Psoas muscle (tissue), 8 donors: ENCODE results near the gene CHST6. TPM values are rescaled to one million over a fixed set of nuclear protein-coding genes. Genes with fewer than 3 reads are reported as not detected.
"Not testable (repeated sequence)": the region's sequence is repeated elsewhere in the genome, so short reads cannot be mapped to it uniquely, and the experiment has no call there.

Source experiments
- ATAC-seq, 4 donors: fragments of 200-7000 bp; cut with Tn5 transposase; one replicate each; pipeline ENCODE4 v1.9.1; 2020; ENCODE audit warnings: moderate library complexity in 3 of 4, mild to moderate bottlenecking in 2 of 4
- DNase-seq, 2 donors: peaks; one replicate each; pipeline ENCODE4 v3.0.0-alpha.2; 2020
- H3K27ac ChIP-seq: fragments of 200-600 bp; one replicate; pipeline ENCODE4 v1.8.0; 2022
- H3K27me3 ChIP-seq, 3 donors: fragments of 200-600 bp in 1 of 3; one replicate each; pipeline versions ENCODE4 v1.6.1 to v1.8.0; 2013 to 2022; ENCODE audit warnings: low read length in 2 of 3, mild to moderate bottlenecking in 2 of 3, moderate library complexity in 1 of 3; ENCODE audit not compliant: insufficient read depth in 3 of 3
- H3K36me3 ChIP-seq, 2 donors: fragments of 200-600 bp in 1 of 2; one replicate each; pipeline versions ENCODE4 v1.6.1 to v1.8.0; 2013 to 2022; ENCODE audit warnings: low read depth in 1 of 2, mild to moderate bottlenecking in 1 of 2, moderate library complexity in 1 of 2; ENCODE audit not compliant: insufficient read depth in 1 of 2
- H3K4me1 ChIP-seq: fragments of 200-600 bp; one replicate; pipeline ENCODE4 v1.8.0; 2022
- H3K4me3 ChIP-seq: fragments of 200-600 bp; one replicate; pipeline ENCODE4 v1.8.0; 2022; ENCODE audit warnings: mild to moderate bottlenecking
- H3K9me3 ChIP-seq: fragments of 200-600 bp; one replicate; pipeline ENCODE4 v1.8.0; 2022
- WGBS, 3 donors: extraction: QIAGEN DNeasy Blood & Tissue Kit; methylation state at CpG; one replicate each; pipeline versions ENCODE4 v1.1.6 to v1.1.7; 2013; 5-methylcytosine and 5-hydroxymethylcytosine counted together
- intact Hi-C, 2 donors: fragments of 100-400 bp; cut with DNase I; formaldehyde crosslinking; loops; one replicate each; pipeline versions ENCODE4 v1.11.0 to v1.14.2; 2022
- polyA plus RNA-seq, 3 donors: library from polyadenylated mRNA; stranded (reverse); fragments of 200-250 nt; gene quantifications; one replicate each; pipeline ENCODE4 v1.2.3, GENCODE V29; 2013
- total RNA-seq, 4 donors: library from RNA; stranded (reverse); fragmentation: NEBNext Ultra II Directional in 2 of 4; extraction: Animal tissue kit (Norgen Biotek cat#: 25700) in 2 of 4; gene quantifications; one replicate each; pipeline versions ENCODE4 v1.2.1 to v1.2.4, GENCODE V29; 2021 to 2023
- TF ChIP-seq, protein P1 (sequence below): fragments of 200-600 bp; IDR thresholded peaks from one replicate; pipeline ENCODE4 v1.8.0; 2022; ENCODE audit warnings: antibody characterized with exemption
- donor health status: healthy with polysubstance abuse.
- donor health status: DM: no; HTN: no; CAD: no; lungs with moderate emphysema.
- donor health status: Bipolar disorder and iron deficiency.
- donor health status: healthy.
- donor health status: DM: yes; HTN: yes; CAD: no.
- donor health status: DM: no; HTN: no; CAD: no.
- donor health status: DM: no; HTN: no; CAD: no.
- donor health status: DM: yes; HTN: yes; CAD: no.

The CHST6 gene
- total and polyA plus RNA-seq, 7 donors: 0.01 to 5.8 (median 0.15) TPM

DNA sequence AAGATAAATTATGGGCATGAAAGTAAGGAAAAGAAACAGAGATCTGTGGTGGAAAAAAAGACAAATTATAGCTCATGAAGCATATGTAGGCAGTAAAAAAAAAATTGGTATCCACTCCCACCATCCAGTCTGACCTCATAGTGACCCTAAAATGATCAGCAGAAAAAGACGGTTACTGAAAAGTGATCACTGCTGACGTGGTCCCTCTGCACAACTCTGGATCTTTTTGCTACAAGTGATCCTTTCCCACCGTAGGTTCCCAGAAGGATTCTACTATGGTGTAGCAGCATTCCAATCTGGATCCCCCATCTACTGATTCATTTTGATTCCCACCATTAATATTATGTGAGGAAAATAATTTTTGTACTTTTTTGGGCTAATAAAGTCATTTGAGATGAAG lies 10.9 kb upstream of the CHST6 start:
- Histone ChIP-seq H3K4me3 (no peak overlapping the region), H3K9me3 (no peaks in the 10 kb centered on the region), H3K4me1 (no peaks in the 10 kb centered on the region), H3K27ac (peak overlapping the region; percentile 12), H3K27me3 (no peaks in the 10 kb centered on the region), H3K36me3 (no peaks in the 10 kb centered on the region)
- no peak for ATAC-seq
- TF ChIP-seq, protein P1, sequence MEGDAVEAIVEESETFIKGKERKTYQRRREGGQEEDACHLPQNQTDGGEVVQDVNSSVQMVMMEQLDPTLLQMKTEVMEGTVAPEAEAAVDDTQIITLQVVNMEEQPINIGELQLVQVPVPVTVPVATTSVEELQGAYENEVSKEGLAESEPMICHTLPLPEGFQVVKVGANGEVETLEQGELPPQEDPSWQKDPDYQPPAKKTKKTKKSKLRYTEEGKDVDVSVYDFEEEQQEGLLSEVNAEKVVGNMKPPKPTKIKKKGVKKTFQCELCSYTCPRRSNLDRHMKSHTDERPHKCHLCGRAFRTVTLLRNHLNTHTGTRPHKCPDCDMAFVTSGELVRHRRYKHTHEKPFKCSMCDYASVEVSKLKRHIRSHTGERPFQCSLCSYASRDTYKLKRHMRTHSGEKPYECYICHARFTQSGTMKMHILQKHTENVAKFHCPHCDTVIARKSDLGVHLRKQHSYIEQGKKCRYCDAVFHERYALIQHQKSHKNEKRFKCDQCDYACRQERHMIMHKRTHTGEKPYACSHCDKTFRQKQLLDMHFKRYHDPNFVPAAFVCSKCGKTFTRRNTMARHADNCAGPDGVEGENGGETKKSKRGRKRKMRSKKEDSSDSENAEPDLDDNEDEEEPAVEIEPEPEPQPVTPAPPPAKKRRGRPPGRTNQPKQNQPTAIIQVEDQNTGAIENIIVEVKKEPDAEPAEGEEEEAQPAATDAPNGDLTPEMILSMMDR: no peak
- WGBS, 3 donors: 62 to 72% (median 66%) methylated on average over 3 of the region's 3 CpGs
- intact Hi-C loops: no loop called here
- DNase-seq: no peak

DNA sequence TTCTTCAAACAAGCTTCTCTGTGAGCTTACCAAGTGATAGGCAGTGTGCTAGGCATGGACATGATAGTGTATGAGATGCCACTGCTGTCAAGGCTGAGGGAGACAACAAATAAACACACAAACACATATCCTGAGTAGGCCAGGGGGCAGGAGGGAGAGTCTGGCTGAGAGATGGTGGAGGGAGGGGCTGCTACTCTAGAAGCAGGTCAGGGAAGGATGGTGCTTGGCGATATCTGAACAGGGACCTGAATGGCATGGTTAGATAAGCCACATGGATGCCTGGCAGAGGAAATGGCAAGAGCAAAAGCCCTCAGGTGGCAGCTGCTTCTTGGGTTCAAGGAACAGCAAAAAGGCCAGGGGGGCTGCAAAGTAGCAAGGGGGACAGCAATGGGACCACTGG lies 8.6 kb upstream of the CHST6 start:
- WGBS, 3 donors: 86 to 100% (median 100%) methylated on average over 1 of the region's 1 CpG
- no peak overlapping the region for H3K4me3 ChIP-seq
- TF ChIP-seq, protein P1: no peak
- no peaks in the 10 kb centered on the region for H3K27me3 ChIP-seq
- H3K4me1 ChIP-seq: no peaks in the 10 kb centered on the region
- no peak overlapping the region for H3K27ac ChIP-seq
- no peak for ATAC-seq
- intact Hi-C loops: no loop called here
- no peaks in the 10 kb centered on the region for H3K36me3 ChIP-seq
- no peaks in the 10 kb centered on the region for H3K9me3 ChIP-seq
- no peak for DNase-seq

DNA sequence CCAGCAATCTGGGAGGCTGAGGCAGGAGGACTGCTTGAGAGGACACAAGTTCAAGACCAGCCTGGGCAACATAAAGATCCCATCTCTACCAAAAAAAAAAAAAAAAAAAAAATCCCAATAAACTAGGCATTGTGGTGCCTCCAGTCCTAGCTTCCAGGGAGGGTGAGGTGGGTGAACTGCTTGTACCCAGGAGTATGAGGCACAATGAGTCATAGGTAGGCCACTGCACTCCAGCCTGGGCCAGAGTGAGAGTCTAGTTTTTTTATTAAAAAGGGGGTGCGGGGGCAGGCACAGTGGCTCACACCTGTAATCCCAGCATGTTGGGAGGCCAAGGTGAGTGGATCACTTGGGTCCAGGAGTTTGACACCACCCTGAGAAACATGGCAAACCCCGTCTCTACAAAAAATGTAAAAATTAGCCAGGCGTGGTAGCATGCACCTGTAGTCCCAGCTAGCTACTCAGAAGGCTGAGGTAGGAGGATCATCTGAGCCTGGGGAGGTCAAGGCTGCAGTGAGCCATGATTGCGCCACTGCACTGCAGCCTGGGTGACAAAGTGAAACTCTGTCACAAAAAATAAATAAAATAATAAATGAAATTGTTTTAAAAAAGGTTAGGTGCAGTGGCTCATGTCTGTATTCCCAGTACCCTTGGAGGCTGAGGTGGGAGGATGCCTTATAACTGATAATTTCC lies 7.8 kb upstream of the CHST6 start:
- Histone ChIP-seq H3K27me3 (no peaks in the 10 kb centered on the region), H3K9me3 (no peaks in the 10 kb centered on the region), H3K36me3 (no peaks in the 10 kb centered on the region), H3K27ac (no peak overlapping the region), H3K4me1 (no peaks in the 10 kb centered on the region), H3K4me3 (no peak overlapping the region)
- no peak for ATAC-seq
- no peak for DNase-seq
- intact Hi-C loops: no loop called here
- TF ChIP-seq, protein P1: no peak
- WGBS, 3 donors: 85 to 96% (median 94%) methylated on average over 4 of the region's 4 CpGs

DNA sequence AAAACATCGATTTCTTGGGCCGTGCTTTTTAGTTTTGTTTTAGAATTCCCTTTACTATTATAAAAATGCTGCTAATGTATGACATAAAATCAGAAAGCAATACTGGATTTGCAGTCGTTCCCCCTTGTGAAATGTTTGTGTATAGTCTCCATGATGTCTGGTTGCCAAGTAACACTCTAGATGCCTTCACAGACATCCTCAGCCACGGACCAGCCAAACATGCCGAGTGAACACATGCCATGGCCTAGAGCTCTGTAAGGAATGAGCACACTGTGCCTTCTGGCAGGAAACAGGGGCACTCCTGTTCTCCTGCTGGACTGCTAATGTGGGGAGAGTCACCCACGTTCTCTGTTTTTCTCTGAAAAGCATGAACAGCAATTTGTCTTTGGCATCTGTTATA lies 6.6 kb upstream of the CHST6 start:
- H3K36me3 ChIP-seq, intact Hi-C loops, DNase-seq: not testable (repeated sequence)

DNA sequence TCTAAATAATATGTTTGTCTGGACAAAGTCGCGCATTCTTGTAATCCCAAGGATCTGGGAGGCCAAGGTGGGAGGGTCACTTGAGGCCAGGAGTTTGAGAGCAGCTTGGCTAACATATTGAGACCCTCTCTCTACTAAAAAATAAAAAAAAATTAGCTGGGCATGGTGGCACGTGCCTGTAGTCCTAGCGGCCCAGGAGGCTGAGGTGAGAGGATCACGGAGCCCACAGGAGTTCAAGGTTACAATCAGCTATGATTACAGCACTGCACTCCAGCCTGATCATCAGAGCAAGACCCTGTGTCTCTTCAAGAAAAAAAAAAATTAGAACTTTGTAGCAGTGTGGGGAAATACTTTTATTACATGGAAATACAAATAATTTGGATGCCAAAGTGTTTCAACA lies 6.1 kb upstream of the CHST6 start:
- intact Hi-C loops: no loop called here
- no peak for DNase-seq
- Histone ChIP-seq H3K9me3 (no peaks in the 10 kb centered on the region), H3K36me3 (no peaks in the 10 kb centered on the region), H3K4me1 (no peaks in the 10 kb centered on the region), H3K27ac (no peak overlapping the region), H3K4me3 (no peak overlapping the region), H3K27me3 (no peaks in the 10 kb centered on the region)
- 67 to 76% (median 76%) methylated on average over 5 of the region's 5 CpGs for WGBS, 3 donors
- TF ChIP-seq, protein P1: no peak
- no peak for ATAC-seq

More for the DNA sequence above, 6.6 kb upstream of the CHST6 start:
- ATAC-seq: peak in 1 of 4 donors; percentile 54
- H3K4me3 ChIP-seq, H3K9me3 ChIP-seq, H3K4me1 ChIP-seq, H3K27me3 ChIP-seq, H3K27ac ChIP-seq: not testable (repeated sequence)
- 26 to 35% (median 33%) methylated on average over 6 of the region's 6 CpGs for WGBS, 3 donors

DNA sequence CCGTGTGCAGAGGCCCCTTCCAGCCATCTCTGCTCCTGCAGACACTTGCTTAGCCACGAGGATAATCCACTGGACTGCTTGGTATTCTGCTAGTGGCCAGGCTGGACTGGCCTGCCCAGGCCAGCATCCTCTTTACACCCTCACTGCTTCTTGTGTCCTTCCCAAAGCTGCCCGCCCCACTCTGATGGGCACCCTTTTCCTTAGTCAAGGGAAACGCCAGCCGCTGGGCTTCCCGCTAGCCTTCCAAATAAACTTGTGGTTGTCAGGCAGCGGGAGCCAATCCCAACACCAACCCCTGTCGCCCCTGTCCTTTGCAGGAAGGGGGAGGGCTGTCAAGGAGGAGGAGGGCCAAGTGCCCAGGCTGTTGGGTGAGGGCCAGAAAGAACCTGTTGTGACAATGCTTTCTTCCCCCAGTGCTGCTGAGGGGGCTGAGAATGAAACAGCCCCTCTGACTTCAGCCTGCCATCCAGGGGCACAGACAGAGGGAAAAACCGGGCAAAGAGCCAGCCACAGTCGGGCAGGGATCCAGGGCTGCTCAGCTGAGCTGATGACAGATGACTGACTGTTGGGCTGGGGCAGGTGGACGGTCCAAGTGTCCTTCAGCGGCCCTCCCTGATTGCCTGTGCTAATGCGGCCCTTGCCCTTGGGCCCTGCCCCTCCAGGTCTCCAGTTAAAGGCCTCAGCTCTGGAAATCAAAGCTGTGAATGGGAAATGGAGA lies 3.5 kb upstream of the CHST6 start:
- H3K9me3 ChIP-seq, H3K4me1 ChIP-seq, H3K4me3 ChIP-seq, H3K36me3 ChIP-seq, intact Hi-C loops, H3K27ac ChIP-seq: not testable (repeated sequence)
- 12 to 22% (median 22%) methylated on average over 5 to 11 of the region's 13 CpGs for WGBS, 3 donors
- ATAC-seq (peak; percentile 86 to 94 (median 90)), DNase-seq (peak; percentile 51 to 76)
- peaks cover 0 to 15% (median 0%) of the 10 kb centered on the region in 3 donors for H3K27me3 ChIP-seq
